ENCODE measurements around the gene KLC4. TPM values are rescaled to one million over a fixed set of nuclear protein-coding genes. Genes with fewer than 3 reads are reported as not detected.

KLC4 gene
- total RNA-seq, 6 experiments from 2014 or later, result 45.8 to 134 (median 65.0) TPM

GRCh38 chr6:43033496-43034189, 25.8 kb upstream of the KLC4 start:
- intact Hi-C loops (cut with DNase I), result no loop called here
- no peak for TF ChIP-seq CTCF (IDR thresholded peaks at IDR 0.05)
- TF ChIP-seq POLR2A (IDR thresholded peaks at IDR 0.05), result no peak
- H3K9me3 ChIP-seq, result no peaks in the 10 kb centered on the region
- peaks cover 0 to 11% (median 0%) of the 10 kb centered on the region in 4 donors for H3K4me1 ChIP-seq
- no peak overlapping the region for H3K4me3 ChIP-seq
- no peak for DNase-seq
- WGBS (ENCODE audit: insufficient coverage, low coverage, low lambda C conversion rate, missing lambda C conversion rate), result 67% methylated on average over 1 of the region's 2 CpGs
- H3K36me3 ChIP-seq, result peaks cover 0 to 39% (median 10%) of the 10 kb centered on the region in 4 donors
- no peak for ATAC-seq
- no peak overlapping the region for H3K27ac ChIP-seq
- no peaks in the 10 kb centered on the region for H3K27me3 ChIP-seq

GRCh38 chr6:43034190-43034525, 25.3 kb upstream of the KLC4 start:
- no peak for TF ChIP-seq CTCF (IDR thresholded peaks at IDR 0.05)
- no peak for TF ChIP-seq POLR2A (IDR thresholded peaks at IDR 0.05)
- H3K36me3 ChIP-seq, result peaks cover 0 to 35% (median 8%) of the 10 kb centered on the region in 4 donors
- WGBS (ENCODE audit: insufficient coverage, low coverage, low lambda C conversion rate, missing lambda C conversion rate), result 67% methylated on average over 1 of the region's 2 CpGs

DNA sequence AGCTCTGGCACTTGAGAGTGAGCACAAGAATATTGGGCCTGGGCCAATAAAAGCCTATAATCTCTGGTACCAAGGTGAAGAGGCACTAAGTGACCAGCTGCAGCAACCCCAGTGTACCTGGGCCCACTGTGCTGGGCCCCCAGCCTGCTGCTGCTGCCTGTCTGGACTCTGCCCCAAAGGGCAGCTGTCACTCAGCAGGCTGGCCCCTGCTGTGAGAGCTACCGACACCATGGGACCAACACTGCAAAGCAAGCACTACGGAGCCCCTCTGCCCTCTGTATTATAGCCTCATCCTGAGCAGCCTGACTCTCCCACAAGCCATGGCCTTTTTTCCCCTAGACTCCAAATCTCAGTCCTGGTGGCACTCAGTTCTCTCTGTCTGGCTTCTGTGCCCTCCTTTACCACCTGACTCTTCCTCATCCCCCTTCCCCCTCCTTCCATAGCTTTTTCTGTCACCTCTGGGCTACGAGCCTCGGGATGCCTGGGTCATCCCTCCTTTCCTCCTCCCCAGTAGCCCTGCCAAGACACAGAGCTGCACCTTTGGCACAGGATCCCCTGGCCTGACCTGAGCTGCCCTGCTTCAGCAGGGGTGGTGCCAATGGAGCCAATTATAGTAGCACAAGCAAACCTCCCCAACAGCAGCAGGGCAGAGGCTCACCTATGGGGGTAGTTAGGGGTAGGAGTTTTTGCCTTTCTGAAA, 23.8 kb upstream of the KLC4 start:
- WGBS (ENCODE audit: insufficient coverage, low coverage, low lambda C conversion rate, missing lambda C conversion rate), result 27% methylated on average over 2 of the region's 4 CpGs
- ATAC-seq (peak; percentile 43 to 95 (median 74)), DNase-seq (peak in 1 of 3 donors; percentile 77)
- no peak overlapping the region for H3K4me3 ChIP-seq
- intact Hi-C loops (cut with DNase I), result no loop called here
- no peaks in the 10 kb centered on the region for H3K27me3 ChIP-seq
- peaks cover 0 to 20% (median 5%) of the 10 kb centered on the region in 4 donors for H3K36me3 ChIP-seq
- no peaks in the 10 kb centered on the region for H3K9me3 ChIP-seq
- H3K27ac ChIP-seq, result no peak overlapping the region
- TF ChIP-seq CTCF (IDR thresholded peaks at IDR 0.05) (no peak), POLR2A (IDR thresholded peaks at IDR 0.05) (no peak)
- peaks cover 0 to 11% (median 0%) of the 10 kb centered on the region in 4 donors for H3K4me1 ChIP-seq

More at GRCh38 chr6:43034190-43034525, 25.3 kb upstream of the KLC4 start:
- no peaks in the 10 kb centered on the region for H3K9me3 ChIP-seq
- H3K4me3 ChIP-seq, result no peak overlapping the region
- H3K4me1 ChIP-seq, result peaks cover 0 to 11% (median 0%) of the 10 kb centered on the region in 4 donors
- H3K27ac ChIP-seq, result no peak overlapping the region
- intact Hi-C loops (cut with DNase I), result no loop called here
- ATAC-seq (no peak), DNase-seq (no peak)
- H3K27me3 ChIP-seq, result no peaks in the 10 kb centered on the region

- DNase-seq, result no peak
- peaks cover 0 to 19% (median 7%) of the 10 kb centered on the region in 4 donors for H3K36me3 ChIP-seq
- intact Hi-C loops (cut with DNase I), result no loop called here
Observed at GRCh38 chr6:43036712-43037111, 22.7 kb upstream of the KLC4 start.

More at GRCh38 chr6:43036712-43037111, 22.7 kb upstream of the KLC4 start:
- ATAC-seq, result no peak
- WGBS (ENCODE audit: insufficient coverage, low coverage, low lambda C conversion rate, missing lambda C conversion rate), result 90% methylated on average over 8 of the region's 9 CpGs
- H3K27ac ChIP-seq, result no peak overlapping the region
- peaks cover 0 to 11% (median 0%) of the 10 kb centered on the region in 4 donors for H3K4me1 ChIP-seq
- no peaks in the 10 kb centered on the region for H3K27me3 ChIP-seq
- H3K4me3 ChIP-seq, result no peak overlapping the region
- no peaks in the 10 kb centered on the region for H3K9me3 ChIP-seq
- TF ChIP-seq POLR2A (IDR thresholded peaks at IDR 0.05) (no peak), CTCF (IDR thresholded peaks at IDR 0.05) (no peak)

Data from right lobe of liver (tissue), 6 donors.